ENCODE results near the gene RPL37.
"Not testable (repeated sequence)": the region's sequence is repeated elsewhere in the genome, so short reads cannot be mapped to it uniquely, and the experiment has no call there.

RPL37 gene

GRCh38 chr5:40875958-40876357 lies 40.9 kb upstream of the RPL37 start:
- no peak overlapping the region for H3K23ac ChIP-seq (ENCODE audit: low read length)
- H3K79me1 ChIP-seq (ENCODE audit: low read length): no peaks in the 10 kb centered on the region
- H2BK15ac ChIP-seq (replicated peaks; ENCODE audit: low read depth): no peak overlapping the region
- H3K4me2 ChIP-seq (ENCODE audit: low read length): no peak overlapping the region
- no peak overlapping the region for H3K18ac ChIP-seq (ENCODE audit: low read length)
- H2BK5ac ChIP-seq (ENCODE audit: low read length): no peak overlapping the region
- no peak overlapping the region for H2AK5ac ChIP-seq (ENCODE audit: low read length)
- no CpG with 5 or more reads among the region's 3 CpGs for WGBS (ENCODE audit: extremely low coverage, insufficient coverage, low lambda C conversion rate)
- no peaks in the 10 kb centered on the region for H3K4me1 ChIP-seq (ENCODE audit: control insufficient read depth, low read depth, low read length)
- no peak overlapping the region for H2BK120ac ChIP-seq (ENCODE audit: low read depth, low read length)
- H3K4me3 ChIP-seq (ENCODE audit: low read length): no peak overlapping the region
- no peaks in the 10 kb centered on the region for H3K79me2 ChIP-seq (ENCODE audit: control insufficient read depth, insufficient read depth, low read length)
- H3K9ac ChIP-seq (ENCODE audit: low read length): no peak overlapping the region
- no peak for DNase-seq
- no peak overlapping the region for H3K27ac ChIP-seq (ENCODE audit: low read depth, low read length)
- no peak overlapping the region for H3K4ac ChIP-seq (ENCODE audit: low read depth, low read length)
- no peak overlapping the region for H3K56ac ChIP-seq (ENCODE audit: low read length)
- H3K27me3 ChIP-seq (ENCODE audit: insufficient read depth, low read length, poor library complexity): no peaks in the 10 kb centered on the region
- no peak overlapping the region for H4K5ac ChIP-seq (ENCODE audit: low read length)
- no peak overlapping the region for H4K8ac ChIP-seq (ENCODE audit: low read depth, low read length)
- H3K36me3 ChIP-seq (ENCODE audit: control insufficient read depth, insufficient read depth, low read length): no peaks in the 10 kb centered on the region

DNA sequence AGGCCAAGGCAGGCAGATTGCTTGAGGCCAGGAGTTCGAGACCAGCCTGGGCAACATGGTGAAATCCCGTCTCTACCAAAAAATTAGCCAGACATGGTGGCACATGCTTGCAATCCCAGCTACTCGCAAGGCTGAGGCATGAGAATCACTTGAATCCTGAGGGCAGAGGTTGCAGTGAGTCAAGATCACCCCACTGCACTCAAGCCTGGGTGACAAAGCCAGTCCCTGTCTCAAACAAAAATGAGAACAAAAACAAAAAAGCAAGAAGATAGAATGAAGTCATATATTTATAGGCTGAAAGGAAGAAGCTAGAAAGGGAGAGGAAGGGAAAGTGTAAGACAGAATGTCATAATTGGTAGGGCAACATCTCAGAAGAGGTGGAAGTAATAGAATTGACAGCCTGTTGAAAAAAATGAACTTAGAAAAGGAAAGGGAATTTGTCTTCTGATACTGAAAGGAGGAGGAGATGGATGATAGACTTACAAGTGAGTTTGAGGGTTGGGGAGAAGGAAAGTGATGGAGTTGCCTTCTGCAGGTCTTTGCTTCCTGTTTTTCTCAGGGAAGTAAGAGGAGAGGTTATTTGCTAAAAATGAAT lies 38.4 kb upstream of the RPL37 start:
- Histone ChIP-seq H3K4me1 (ENCODE audit: control insufficient read depth, low read depth, low read length) (no peaks in the 10 kb centered on the region), H2BK15ac (replicated peaks; ENCODE audit: low read depth) (no peak overlapping the region), H2BK120ac (ENCODE audit: low read depth, low read length) (no peak overlapping the region), H4K5ac (ENCODE audit: low read length) (no peak overlapping the region), H3K18ac (ENCODE audit: low read length) (no peak overlapping the region), H3K27me3 (ENCODE audit: insufficient read depth, low read length, poor library complexity) (no peaks in the 10 kb centered on the region), H2BK5ac (ENCODE audit: low read length) (no peak overlapping the region), H4K8ac (ENCODE audit: low read depth, low read length) (no peak overlapping the region), H3K27ac (ENCODE audit: low read depth, low read length) (no peak overlapping the region), H2AK5ac (ENCODE audit: low read length) (no peak overlapping the region), H3K4me3 (ENCODE audit: low read length) (no peak overlapping the region), H3K23ac (ENCODE audit: low read length) (no peak overlapping the region), H3K36me3 (ENCODE audit: control insufficient read depth, insufficient read depth, low read length) (no peaks in the 10 kb centered on the region), H3K4ac (ENCODE audit: low read depth, low read length) (no peak overlapping the region), H3K4me2 (ENCODE audit: low read length) (no peak overlapping the region), H3K56ac (ENCODE audit: low read length) (no peak overlapping the region), H3K79me2 (ENCODE audit: control insufficient read depth, insufficient read depth, low read length) (no peaks in the 10 kb centered on the region), H3K79me1 (ENCODE audit: low read length) (no peaks in the 10 kb centered on the region), H3K9ac (ENCODE audit: low read length) (no peak overlapping the region)
- no CpG with 5 or more reads among the region's 3 CpGs for WGBS (ENCODE audit: extremely low coverage, insufficient coverage, low lambda C conversion rate)
- no peak for DNase-seq

- WGBS (ENCODE audit: extremely low coverage, insufficient coverage, low lambda C conversion rate): no CpG with 5 or more reads among the region's 8 CpGs
- not testable (repeated sequence) for H3K27ac ChIP-seq (ENCODE audit: low read depth, low read length); H3K23ac ChIP-seq (ENCODE audit: low read length); H3K79me2 ChIP-seq (ENCODE audit: control insufficient read depth, insufficient read depth, low read length); H3K27me3 ChIP-seq (ENCODE audit: insufficient read depth, low read length, poor library complexity); H3K36me3 ChIP-seq (ENCODE audit: control insufficient read depth, insufficient read depth, low read length); H3K56ac ChIP-seq (ENCODE audit: low read length); H3K4me1 ChIP-seq (ENCODE audit: control insufficient read depth, low read depth, low read length); H3K18ac ChIP-seq (ENCODE audit: low read length); DNase-seq; H3K79me1 ChIP-seq (ENCODE audit: low read length); H3K4me2 ChIP-seq (ENCODE audit: low read length); H2BK5ac ChIP-seq (ENCODE audit: low read length); H4K8ac ChIP-seq (ENCODE audit: low read depth, low read length); H3K4me3 ChIP-seq (ENCODE audit: low read length); H3K9ac ChIP-seq (ENCODE audit: low read length); H2AK5ac ChIP-seq (ENCODE audit: low read length); H2BK120ac ChIP-seq (ENCODE audit: low read depth, low read length); H2BK15ac ChIP-seq (replicated peaks; ENCODE audit: low read depth); H4K5ac ChIP-seq (ENCODE audit: low read length); H3K4ac ChIP-seq (ENCODE audit: low read depth, low read length)
Observed at GRCh38 chr5:40872253-40872652, 37.2 kb upstream of the RPL37 start.

DNA sequence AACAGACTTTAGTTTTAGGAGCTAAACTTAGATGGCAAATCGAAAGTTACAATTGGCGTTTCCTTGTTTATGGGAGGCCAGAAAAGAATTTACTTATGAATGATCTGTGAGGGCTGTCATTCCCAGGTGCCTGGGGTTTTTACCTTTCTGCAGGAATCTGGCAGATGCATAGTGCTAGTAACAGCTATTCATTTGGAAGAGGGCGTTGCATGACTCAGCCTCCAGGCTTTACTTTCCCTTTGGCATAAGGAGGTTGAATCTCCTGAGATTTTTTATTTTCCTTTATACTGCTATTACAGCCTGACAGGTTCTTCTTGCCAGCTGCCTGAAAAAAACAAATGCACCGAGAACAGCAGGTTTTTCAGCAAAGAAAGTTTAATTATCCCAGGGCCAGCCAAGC lies 36.2 kb upstream of the RPL37 start:
- no CpG with 5 or more reads among the region's 4 CpGs for WGBS (ENCODE audit: extremely low coverage, insufficient coverage, low lambda C conversion rate)

DNA sequence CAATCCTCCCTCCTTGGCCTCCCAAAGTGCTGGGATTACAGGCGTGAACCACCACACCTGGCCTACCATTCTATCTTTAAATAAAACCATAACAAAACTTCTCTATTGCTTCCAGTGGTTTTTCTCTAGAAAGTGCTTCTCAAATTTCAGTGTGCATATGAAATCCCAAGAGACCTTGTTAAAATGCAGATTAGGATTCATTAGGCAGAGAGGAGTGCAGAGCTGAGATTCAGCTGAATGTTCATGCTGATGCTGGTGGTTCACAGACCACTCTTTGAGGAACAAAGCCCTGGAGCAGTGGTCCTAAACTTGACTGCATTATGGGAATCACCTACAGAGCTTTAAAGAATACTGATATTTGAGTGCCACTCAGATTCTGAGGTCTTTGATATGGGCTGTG lies 34.4 kb upstream of the RPL37 start:
- Histone ChIP-seq H2BK120ac (ENCODE audit: low read depth, low read length) (no peak overlapping the region), H3K79me2 (ENCODE audit: control insufficient read depth, insufficient read depth, low read length) (no peaks in the 10 kb centered on the region), H4K5ac (ENCODE audit: low read length) (no peak overlapping the region), H3K4ac (ENCODE audit: low read depth, low read length) (no peak overlapping the region), H3K56ac (ENCODE audit: low read length) (no peak overlapping the region), H3K27ac (ENCODE audit: low read depth, low read length) (no peak overlapping the region), H2AK5ac (ENCODE audit: low read length) (no peak overlapping the region), H3K27me3 (ENCODE audit: insufficient read depth, low read length, poor library complexity) (peaks cover 1% of the 10 kb centered on the region), H3K9ac (ENCODE audit: low read length) (no peak overlapping the region), H3K18ac (ENCODE audit: low read length) (no peak overlapping the region), H3K4me1 (ENCODE audit: control insufficient read depth, low read depth, low read length) (no peaks in the 10 kb centered on the region), H2BK5ac (ENCODE audit: low read length) (no peak overlapping the region), H4K8ac (ENCODE audit: low read depth, low read length) (no peak overlapping the region), H3K4me2 (ENCODE audit: low read length) (no peak overlapping the region), H3K4me3 (ENCODE audit: low read length) (no peak overlapping the region), H2BK15ac (replicated peaks; ENCODE audit: low read depth) (no peak overlapping the region), H3K23ac (ENCODE audit: low read length) (no peak overlapping the region), H3K79me1 (ENCODE audit: low read length) (no peaks in the 10 kb centered on the region), H3K36me3 (ENCODE audit: control insufficient read depth, insufficient read depth, low read length) (no peaks in the 10 kb centered on the region)
- WGBS (ENCODE audit: extremely low coverage, insufficient coverage, low lambda C conversion rate): no CpG with 5 or more reads among the region's 1 CpG
- no peak for DNase-seq

More for the DNA sequence above, 36.2 kb upstream of the RPL37 start:
- no peaks in the 10 kb centered on the region for H3K79me1 ChIP-seq (ENCODE audit: low read length)
- no peak overlapping the region for H3K4me2 ChIP-seq (ENCODE audit: low read length)
- peak; percentile 44 for DNase-seq
- H3K27ac ChIP-seq (ENCODE audit: low read depth, low read length): no peak overlapping the region
- no peak overlapping the region for H3K56ac ChIP-seq (ENCODE audit: low read length)
- H3K79me2 ChIP-seq (ENCODE audit: control insufficient read depth, insufficient read depth, low read length): no peaks in the 10 kb centered on the region
- H4K5ac ChIP-seq (ENCODE audit: low read length): no peak overlapping the region
- H3K36me3 ChIP-seq (ENCODE audit: control insufficient read depth, insufficient read depth, low read length): no peaks in the 10 kb centered on the region
- H3K18ac ChIP-seq (ENCODE audit: low read length): no peak overlapping the region
- H3K4me1 ChIP-seq (ENCODE audit: control insufficient read depth, low read depth, low read length): no peaks in the 10 kb centered on the region
- no peak overlapping the region for H3K9ac ChIP-seq (ENCODE audit: low read length)
- no peak overlapping the region for H2BK15ac ChIP-seq (replicated peaks; ENCODE audit: low read depth)
- no peak overlapping the region for H3K4ac ChIP-seq (ENCODE audit: low read depth, low read length)
- H2AK5ac ChIP-seq (ENCODE audit: low read length): no peak overlapping the region
- H2BK120ac ChIP-seq (ENCODE audit: low read depth, low read length): no peak overlapping the region
- no peak overlapping the region for H3K4me3 ChIP-seq (ENCODE audit: low read length)
- no peak overlapping the region for H3K23ac ChIP-seq (ENCODE audit: low read length)
- H2BK5ac ChIP-seq (ENCODE audit: low read length): no peak overlapping the region
- H3K27me3 ChIP-seq (ENCODE audit: insufficient read depth, low read length, poor library complexity): peaks cover 1% of the 10 kb centered on the region
- peak overlapping the region; percentile 28 for H4K8ac ChIP-seq (ENCODE audit: low read depth, low read length)

- Histone ChIP-seq H3K56ac (ENCODE audit: low read length) (peak overlapping the region; percentile 44), H3K79me1 (ENCODE audit: low read length) (no peaks in the 10 kb centered on the region), H2AK5ac (ENCODE audit: low read length) (no peak overlapping the region), H4K5ac (ENCODE audit: low read length) (no peak overlapping the region), H3K27me3 (ENCODE audit: insufficient read depth, low read length, poor library complexity) (peaks cover 1% of the 10 kb centered on the region), H2BK5ac (ENCODE audit: low read length) (no peak overlapping the region), H3K9ac (ENCODE audit: low read length) (no peak overlapping the region), H3K36me3 (ENCODE audit: control insufficient read depth, insufficient read depth, low read length) (no peaks in the 10 kb centered on the region), H3K18ac (ENCODE audit: low read length) (no peak overlapping the region), H2BK120ac (ENCODE audit: low read depth, low read length) (no peak overlapping the region), H4K8ac (ENCODE audit: low read depth, low read length) (no peak overlapping the region), H3K79me2 (ENCODE audit: control insufficient read depth, insufficient read depth, low read length) (no peaks in the 10 kb centered on the region), H3K4me2 (ENCODE audit: low read length) (no peak overlapping the region), H2BK15ac (replicated peaks; ENCODE audit: low read depth) (no peak overlapping the region), H3K27ac (ENCODE audit: low read depth, low read length) (no peak overlapping the region), H3K4me1 (ENCODE audit: control insufficient read depth, low read depth, low read length) (no peaks in the 10 kb centered on the region), H3K4me3 (ENCODE audit: low read length) (no peak overlapping the region), H3K4ac (ENCODE audit: low read depth, low read length) (no peak overlapping the region), H3K23ac (ENCODE audit: low read length) (no peak overlapping the region)
- no CpG with 5 or more reads among the region's 5 CpGs for WGBS (ENCODE audit: extremely low coverage, insufficient coverage, low lambda C conversion rate)
- peak; percentile 30 for DNase-seq
Observed at GRCh38 chr5:40866844-40867243, 31.8 kb upstream of the RPL37 start.

Measured in mesendoderm (in vitro differentiated cells).